HepG2 (cell line): ENCODE measurements around the gene MMP23B. TPM values are rescaled to one million over a fixed set of nuclear protein-coding genes. Genes with fewer than 3 reads are reported as not detected.

ENCODE experiments used
- BCL3 ChIP-seq: sonication (generic); formaldehyde crosslinking; IDR thresholded peaks from 2 replicates; pipeline ENCODE4 v1.5.1; 2020; ENCODE audit warnings: mild to moderate bottlenecking, missing genetic modification reagents, moderate library complexity
- GABPB1 ChIP-seq: IDR thresholded peaks from 2 replicates; pipeline ENCODE4 v1.6.1; 2016; ENCODE audit warnings: mild to moderate bottlenecking, missing genetic modification reagents, moderate library complexity, missing compliant biosample characterization
- GATA4 ChIP-seq: sonication (generic); IDR thresholded peaks from 2 replicates; pipeline ENCODE4 v1.6.1; 2016; ENCODE audit warnings: antibody characterized with exemption, low read depth, borderline replicate concordance
- KLF15 ChIP-seq: sonication (generic); formaldehyde crosslinking; IDR thresholded peaks from 2 replicates; pipeline ENCODE4 v1.8.1; 2023; ENCODE audit warnings: borderline replicate concordance, mild to moderate bottlenecking, inconsistent platforms, missing genetic modification reagents, mixed read lengths
- MAZ ChIP-seq, 2 experiments: sonication (generic) in 1 of 2; formaldehyde crosslinking in 1 of 2; IDR thresholded peaks; 2 replicates each; pipeline versions ENCODE4 v1.5.0 to v1.6.1; 2012 to 2020; ENCODE audit warnings: low read depth in 2 of 2, mild to moderate bottlenecking in 2 of 2, borderline replicate concordance in 1 of 2, improper control_type of control experiment in 1 of 2, low read length in 1 of 2, missing genetic modification reagents in 1 of 2, moderate library complexity in 1 of 2
- MBD4 ChIP-seq: IDR thresholded peaks from 2 replicates; pipeline ENCODE4 v1.6.1; 2012; ENCODE audit warnings: low read length, inconsistent platforms, borderline replicate concordance
- MZF1 ChIP-seq: sonication (generic); formaldehyde crosslinking; IDR thresholded peaks from 2 replicates; pipeline ENCODE4 v1.8.1; 2023; ENCODE audit warnings: mild to moderate bottlenecking, missing genetic modification reagents, borderline replicate concordance
- UBTF ChIP-seq: sonication (generic); formaldehyde crosslinking; IDR thresholded peaks from 2 replicates; pipeline ENCODE4 v1.4.0; 2020; ENCODE audit warnings: mild to moderate bottlenecking, missing genetic modification reagents
- ZBED4 ChIP-seq: sonication (generic); formaldehyde crosslinking; IDR thresholded peaks from 2 replicates; pipeline ENCODE4 v1.4.0; 2020; ENCODE audit warnings: missing genetic modification reagents, borderline replicate concordance
- ZEB1 ChIP-seq: IDR thresholded peaks from 2 replicates; pipeline ENCODE4 v1.6.1; 2012; ENCODE audit warnings: mild to moderate bottlenecking, low read depth, inconsistent platforms; ENCODE audit not compliant: insufficient replicate concordance
- ZMYM4 ChIP-seq: sonication (generic); formaldehyde crosslinking; IDR thresholded peaks from 2 replicates; pipeline ENCODE4 v1.8.1; 2023; ENCODE audit warnings: mild to moderate bottlenecking, missing genetic modification reagents
- ZNF451 ChIP-seq: sonication (generic); formaldehyde crosslinking; IDR thresholded peaks from 2 replicates; pipeline ENCODE4 v1.5.0; 2020; ENCODE audit warnings: mild to moderate bottlenecking, missing genetic modification reagents
- ZNF558 ChIP-seq: sonication (generic); formaldehyde crosslinking; IDR thresholded peaks from 2 replicates; pipeline ENCODE4 v1.9.0; 2022; ENCODE audit warnings: mild to moderate bottlenecking, missing genetic modification reagents, borderline replicate concordance
- ZNF569 ChIP-seq: sonication (generic); formaldehyde crosslinking; IDR thresholded peaks from 2 replicates; pipeline ENCODE4 v1.5.0; 2020; ENCODE audit warnings: mild to moderate bottlenecking, missing genetic modification reagents, moderate library complexity, borderline replicate concordance
- ZNF768 ChIP-seq: sonication (generic); formaldehyde crosslinking; IDR thresholded peaks from 2 replicates; pipeline ENCODE4 v1.4.0; 2020; ENCODE audit warnings: missing genetic modification reagents
- ZNF772 ChIP-seq: sonication (generic); formaldehyde crosslinking; IDR thresholded peaks from 2 replicates; pipeline ENCODE4 v1.5.0; 2020; ENCODE audit warnings: mild to moderate bottlenecking, missing genetic modification reagents
- ZSCAN21 ChIP-seq: sonication (generic); formaldehyde crosslinking; IDR thresholded peaks from 2 replicates; pipeline ENCODE4 v1.8.0; 2022; ENCODE audit warnings: mild to moderate bottlenecking, missing genetic modification reagents, moderate library complexity, borderline replicate concordance
- ZSCAN25 ChIP-seq: sonication (generic); formaldehyde crosslinking; IDR thresholded peaks from 2 replicates; pipeline ENCODE4 v1.8.0; 2022; ENCODE audit warnings: mild to moderate bottlenecking, missing genetic modification reagents
- polyA plus RNA-seq, 8 experiments: library from polyadenylated mRNA; depleted of rRNA in 3 of 8; stranded (reverse) in 7 of 8; unstranded in 1 of 8; fragments of >200 nt; fragmentation: Illumina TruSeq in 4 of 8; extraction: Trizol in 4 of 8; gene quantifications; 2 replicates each; pipeline versions ENCODE4 v1.2.1 to v1.2.3, GENCODE V29; 2011 to 2016; ENCODE audit warnings: low read depth in 4 of 8, missing spikeins in 1 of 8, mixed read lengths in 1 of 8; ENCODE audit not compliant: insufficient read depth in 1 of 8
- total RNA-seq, 5 experiments: library from RNA; depleted of rRNA; stranded (reverse); fragments of >200 nt; fragmentation: Illumina TruSeq; extraction: Trizol; gene quantifications; 2 replicates each; pipeline ENCODE4 v1.2.3, GENCODE V29; 2016; ENCODE audit warnings: low read depth in 1 of 5

MMP23B gene
- total and polyA plus RNA-seq, 2 of the 13 experiments (the other 11 are each of a cell fraction or from before 2014, with no cell fraction given): 0.61 to 0.75 TPM

- TF ChIP-seq ZNF451 (0 out of 2 replicates have a peak, but pooled peaks have one; percentile 26), KLF15 (no peak), ZBED4 (CRISPR knock-in tag) (no peak), ZSCAN21 (no peak), GABPB1 (0 out of 2 replicates have a peak, but pooled peaks have one; percentile 31), BCL3 (peak; percentile 16; the same call in 1 of the 2 replicates), MZF1 (CRISPR knock-in tag) (no peak), MAZ (IDR thresholded peaks at IDR 0.05; ENCODE audit: borderline replicate concordance, low read depth, low read length) (no peak), MAZ (CRISPR knock-in tag; IDR thresholded peaks at IDR 0.05; ENCODE audit: low read depth) (no peak), MBD4 (no peak), ZSCAN25 (CRISPR knock-in tag) (0 out of 2 replicates have a peak, but pooled peaks have one; percentile 58), GATA4 (no peak), ZMYM4 (CRISPR knock-in tag) (no peak), ZNF768 (CRISPR knock-in tag) (peak; percentile 26; the same call in 1 of the 2 replicates), ZNF569 (CRISPR knock-in tag) (no peak), UBTF (peak; percentile 49; the same call in 1 of the 2 replicates), ZNF772 (CRISPR knock-in tag) (no peak), ZNF558 (CRISPR knock-in tag) (no peak), ZEB1 (no peak)
Observed at GRCh38 chr1:1599935-1600860, 31.8 kb upstream of the MMP23B start, which contains the start of gene FNDC10 (continued).
